Thymus (tissue), 11 donors: Measurements from ENCODE around the gene THEM4. TPM values are rescaled to one million over a fixed set of nuclear protein-coding genes. Genes with fewer than 3 reads are reported as not detected.
A peak's percentile ranks its signal among the peaks of the same experiment; 100 is the strongest.
"Not testable (repeated sequence)": the region's sequence is repeated elsewhere in the genome, so short reads cannot be mapped to it uniquely, and the experiment has no call there.

Experiments used
- DNase-seq, 9 donors: peaks; one replicate each; pipeline ENCODE4 v3.0.0-alpha.2; 2013; ENCODE audit warnings: low spot score in 9 of 9, low read depth in 6 of 9, missing footprints in 1 of 9
- H3K27ac ChIP-seq, 2 donors: one replicate each; pipeline ENCODE4 v1.5.1; 2013; ENCODE audit warnings: control low read depth in 1 of 2, low read depth in 1 of 2, low read length in 1 of 2, mild to moderate bottlenecking in 1 of 2, moderate library complexity in 1 of 2
- H3K27me3 ChIP-seq, 2 donors: one replicate each; pipeline ENCODE4 v1.5.1; 2013; ENCODE audit warnings: low read length in 1 of 2; ENCODE audit not compliant: control insufficient read depth in 2 of 2, insufficient read depth in 1 of 2
- H3K36me3 ChIP-seq, 2 donors: one replicate each; pipeline ENCODE4 v1.5.1; 2013; ENCODE audit warnings: low read length in 1 of 2, mild to moderate bottlenecking in 1 of 2, moderate library complexity in 1 of 2; ENCODE audit not compliant: control insufficient read depth in 2 of 2, insufficient read depth in 2 of 2
- H3K4me1 ChIP-seq, 2 donors: one replicate each; pipeline ENCODE4 v1.5.1; 2013; ENCODE audit warnings: low read length in 2 of 2; ENCODE audit not compliant: control insufficient read depth in 2 of 2, insufficient read depth in 2 of 2
- H3K4me3 ChIP-seq, 2 donors: one replicate each; pipeline ENCODE4 v1.5.1; 2013; ENCODE audit warnings: low read length in 2 of 2, control low read depth in 1 of 2, mild to moderate bottlenecking in 1 of 2
- H3K9me3 ChIP-seq, 2 donors: one replicate each; pipeline ENCODE4 v1.5.1; 2013; ENCODE audit warnings: low read length in 1 of 2, mild to moderate bottlenecking in 1 of 2; ENCODE audit not compliant: control insufficient read depth in 2 of 2, insufficient read depth in 1 of 2
- WGBS: extraction: QIAGEN DNeasy Blood & Tissue Kit; methylation state at CpG from one replicate; pipeline ENCODE4 v1.1.7; 2013; 5-methylcytosine and 5-hydroxymethylcytosine counted together
- polyA plus RNA-seq: library from polyadenylated mRNA; stranded (reverse); fragments of 200-250 nt; gene quantifications from one replicate; pipeline ENCODE4 v1.2.3, GENCODE V29; 2013
- total RNA-seq: library from RNA; stranded (reverse); fragments of 120-200 nt; gene quantifications from one replicate; pipeline ENCODE4 v1.2.4, GENCODE V29; 2013
- donor health status: healthy.

THEM4 gene
- total and polyA plus RNA-seq, 2 donors = 6.9 to 46.2 TPM

- Histone ChIP-seq H3K4me1 (peaks cover 2 to 5% of the 10 kb centered on the region in 2 donors), H3K36me3 (peaks cover 0 to 4% of the 10 kb centered on the region in 2 donors), H3K27ac (peak overlapping the region; percentile 55 to 86), H3K27me3 (no peaks in the 10 kb centered on the region), H3K4me3 (no peak overlapping the region), H3K9me3 (no peaks in the 10 kb centered on the region)
- 83% methylated on average over 3 of the region's 3 CpGs for WGBS
- DNase-seq = peak in 3 of 9 donors; percentile 17 to 60 (median 21)
Measured at GRCh38 chr1:151891512-151891911, 17.8 kb downstream of the THEM4 start.

DNA sequence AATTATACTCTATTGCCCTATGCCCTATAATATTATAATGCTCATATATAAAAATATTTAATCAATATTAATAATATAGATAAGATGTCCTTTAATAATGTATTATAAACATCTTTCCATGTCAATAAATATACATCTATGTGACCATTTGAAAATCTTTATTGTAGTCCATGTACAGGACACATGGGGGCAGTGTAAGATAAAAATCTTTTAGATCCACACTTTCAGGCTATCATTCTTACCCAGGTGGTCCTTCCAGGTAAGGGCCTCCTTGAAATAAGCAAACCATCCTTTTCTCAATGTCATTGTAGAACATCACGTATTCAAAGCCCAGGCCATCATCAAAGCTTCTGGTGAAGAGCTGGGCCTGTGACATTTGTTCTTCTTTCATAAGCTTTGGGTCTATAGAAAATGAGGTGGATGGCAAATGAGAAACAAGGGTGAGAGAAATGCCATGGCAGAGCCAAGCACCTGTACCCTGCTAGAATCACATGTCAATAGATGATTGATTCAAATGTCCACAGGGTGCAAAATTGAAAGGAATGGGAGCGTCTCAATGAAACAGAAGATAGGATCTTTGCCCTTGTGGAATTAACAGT, 20.2 kb downstream of the THEM4 start:
- Histone ChIP-seq H3K9me3 (no peaks in the 10 kb centered on the region), H3K36me3 (peaks cover 0 to 4% of the 10 kb centered on the region in 2 donors), H3K27ac (no peak overlapping the region), H3K27me3 (no peaks in the 10 kb centered on the region), H3K4me3 (no peak overlapping the region), H3K4me1 (peaks cover 2 to 5% of the 10 kb centered on the region in 2 donors)
- 97% methylated on average over 2 of the region's 2 CpGs for WGBS
- no peak for DNase-seq

DNA sequence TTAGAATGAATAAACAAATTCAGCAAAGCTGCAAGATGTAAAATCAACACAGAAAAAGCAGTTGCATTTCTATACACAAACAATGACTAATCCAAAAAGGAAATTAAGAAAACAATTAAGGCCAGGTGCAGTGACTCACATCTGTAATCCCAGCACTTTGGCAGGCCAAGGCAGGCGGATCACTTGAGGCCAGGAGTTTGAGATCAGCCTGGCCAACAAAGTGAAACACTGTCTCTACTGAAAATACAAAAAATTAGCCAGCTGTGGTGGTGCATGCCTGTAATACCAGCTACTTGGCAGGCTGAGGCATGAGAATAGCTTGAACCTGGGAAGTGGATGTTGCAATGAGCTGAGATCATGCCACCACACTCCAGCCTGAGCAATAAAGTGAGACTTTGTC, 22.3 kb downstream of the THEM4 start:
- Histone ChIP-seq H3K36me3 (peaks cover 0 to 4% of the 10 kb centered on the region in 2 donors), H3K27me3 (no peaks in the 10 kb centered on the region), H3K4me1 (peaks cover 2 to 5% of the 10 kb centered on the region in 2 donors), H3K27ac (no peak overlapping the region), H3K9me3 (no peaks in the 10 kb centered on the region), H3K4me3 (no peak overlapping the region)
- 97% methylated on average over 1 of the region's 1 CpG for WGBS
- no peak for DNase-seq

GRCh38 chr1:151885479-151885878, 23.8 kb downstream of the THEM4 start:
- Histone ChIP-seq H3K27ac (no peak overlapping the region), H3K36me3 (peaks cover 0 to 4% of the 10 kb centered on the region in 2 donors), H3K4me3 (no peak overlapping the region), H3K9me3 (no peaks in the 10 kb centered on the region), H3K27me3 (no peaks in the 10 kb centered on the region), H3K4me1 (no peaks in the 10 kb centered on the region)
- 93% methylated on average over 1 of the region's 1 CpG for WGBS
- no peak for DNase-seq

DNA sequence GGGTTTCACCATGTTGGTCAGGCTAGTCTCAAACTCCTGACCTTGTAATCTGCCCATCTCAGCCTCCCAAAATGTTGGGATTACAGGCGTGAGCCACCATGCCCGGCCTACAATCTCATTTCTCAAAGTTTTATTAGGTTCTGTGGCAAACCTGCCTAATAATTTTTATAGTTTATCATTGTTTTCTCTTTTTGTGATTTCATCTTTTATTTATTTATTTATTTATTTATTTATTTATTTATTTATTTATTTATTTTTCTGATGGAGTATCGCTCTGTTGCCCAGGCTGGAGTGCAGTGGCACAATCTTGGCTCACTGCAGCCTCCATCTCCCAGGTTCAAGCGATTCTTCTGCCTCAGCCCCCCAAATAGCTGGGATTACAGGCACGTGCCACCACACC, 24.4 kb downstream of the THEM4 start:
- H3K9me3 ChIP-seq, DNase-seq, H3K36me3 ChIP-seq, H3K27ac ChIP-seq, H3K4me1 ChIP-seq, H3K27me3 ChIP-seq, H3K4me3 ChIP-seq: not testable (repeated sequence)
- 99% methylated on average over 5 of the region's 5 CpGs for WGBS

GRCh38 chr1:151884445-151884844, 24.9 kb downstream of the THEM4 start:
- H3K27me3 ChIP-seq, H3K4me3 ChIP-seq, H3K36me3 ChIP-seq, DNase-seq, H3K27ac ChIP-seq, H3K4me1 ChIP-seq, H3K9me3 ChIP-seq: not testable (repeated sequence)
- WGBS = 96% methylated on average over 3 of the region's 3 CpGs

- DNase-seq, H3K36me3 ChIP-seq, H3K4me3 ChIP-seq, H3K27ac ChIP-seq, H3K27me3 ChIP-seq, H3K9me3 ChIP-seq, H3K4me1 ChIP-seq: not testable (repeated sequence)
- WGBS = 99% methylated on average over 4 of the region's 4 CpGs
Measured at GRCh38 chr1:151883898-151884297, 25.4 kb downstream of the THEM4 start.

GRCh38 chr1:151882918-151883317, 26.4 kb downstream of the THEM4 start:
- not testable (repeated sequence) for H3K27ac ChIP-seq, H3K27me3 ChIP-seq, H3K4me3 ChIP-seq, DNase-seq, H3K4me1 ChIP-seq, H3K36me3 ChIP-seq, H3K9me3 ChIP-seq
- 97% methylated on average over 5 of the region's 5 CpGs for WGBS

DNA sequence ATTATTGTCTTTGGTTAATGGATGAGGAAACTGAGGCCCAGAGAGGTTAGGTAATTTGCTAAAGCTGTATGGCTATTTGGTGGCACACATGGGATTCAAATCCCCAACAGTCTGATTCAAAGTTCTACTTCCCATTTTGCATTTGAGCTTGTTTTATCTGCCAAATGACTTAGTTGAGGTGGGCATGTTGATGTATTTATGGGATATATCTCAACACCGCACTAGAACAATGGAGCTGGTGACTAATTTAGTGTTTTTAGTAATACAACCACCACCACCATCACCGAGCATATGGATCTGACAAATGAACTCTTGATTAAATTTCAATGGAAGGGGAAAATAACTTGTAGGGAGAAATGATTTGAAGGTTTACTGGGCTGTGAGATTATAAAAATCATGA, 26.8 kb downstream of the THEM4 start:
- H3K36me3 ChIP-seq = no peaks in the 10 kb centered on the region
- no peaks in the 10 kb centered on the region for H3K9me3 ChIP-seq
- H3K4me1 ChIP-seq = no peaks in the 10 kb centered on the region
- H3K27me3 ChIP-seq = no peaks in the 10 kb centered on the region
- WGBS = 98% methylated on average over 2 of the region's 2 CpGs
- no peak overlapping the region for H3K27ac ChIP-seq
- DNase-seq = no peak
- H3K4me3 ChIP-seq = no peak overlapping the region
